GM12878 (cell line): ENCODE measurements around the gene HOXB13. TPM values are rescaled to one million over a fixed set of nuclear protein-coding genes. Genes with fewer than 3 reads are reported as not detected.
"Not testable (repeated sequence)": the region's sequence is repeated elsewhere in the genome, so short reads cannot be mapped to it uniquely, and the experiment has no call there.

Experiments used
- ATAC-seq: fragments of 200-7000 bp; cut with Tn5 transposase; 3 replicates; pipeline ENCODE4 v1.9.1; 2020; ENCODE audit warnings: mild to moderate bottlenecking, moderate library complexity
- BruUV-seq: library from RNA; stranded (reverse); fragments of 400-500 nt; replicated peaks from 2 replicates; lab custom pipeline; 2021; lab: Mats Ljungman, UMichigan
- CTCF ChIA-PET: fragments of 300-600 bp; sonication (Branson Sonifier 250); formaldehyde crosslinking; extraction: SDS; loops from one replicate; lab custom pipeline; 2021; ENCODE audit warnings: inconsistent platforms; lab: Yijun Ruan, JAX
- POLR2A ChIA-PET: fragments of 350-600 bp; formaldehyde crosslinking; extraction: SDS; loops from one replicate; lab custom pipeline; 2021; ENCODE audit warnings: inconsistent platforms; lab: Charles Lee
- RAD21 ChIA-PET: fragments of 300-600 bp; sonication (Branson Sonifier 250); formaldehyde crosslinking; loops from one replicate; lab custom pipeline; 2023; ENCODE audit warnings: antibody characterized with exemption; ENCODE audit not compliant: unreplicated experiment; lab: Charles Lee
- SMC1A ChIA-PET: fragments of 300-600 bp; sonication (Branson Sonifier 250); formaldehyde crosslinking; loops from one replicate; lab custom pipeline; 2023; ENCODE audit not compliant: unreplicated experiment, uncharacterized antibody; lab: Charles Lee
- DNase-seq: peaks from one replicate; pipeline ENCODE4 v3.0.0-alpha.2; 2011; ENCODE audit warnings: low read depth, low spot score
- FAIRE-seq: peaks from 3 replicates; lab custom pipeline; 2011; peaks lifted over from hg19 to GRCh38; lab: Jason Lieb, UNC
- H2AFZ ChIP-seq: 2 replicates; pipeline ENCODE4 v1.6.0; 2011; ENCODE audit warnings: low read depth, low read length, control low read depth; ENCODE audit not compliant: control insufficient read depth
- H3K27ac ChIP-seq: 2 replicates; pipeline ENCODE4 v1.5.1; 2011; ENCODE audit warnings: control low read depth; ENCODE audit not compliant: control insufficient read depth, insufficient read depth
- H3K27me3 ChIP-seq, 2 experiments: replicated peaks in 1 of 2; 2 replicates each; pipeline versions ENCODE4 v1.6.0 to v1.6.1; 2011; ENCODE audit warnings: low read length in 1 of 2; ENCODE audit not compliant: control insufficient read depth in 2 of 2, insufficient read depth in 2 of 2
- H3K36me3 ChIP-seq, 2 experiments: 2 replicates each; pipeline ENCODE4 v1.5.1; 2011; ENCODE audit warnings: low read length in 1 of 2; ENCODE audit not compliant: control insufficient read depth in 2 of 2, insufficient read depth in 2 of 2
- H3K4me1 ChIP-seq: 2 replicates; pipeline ENCODE4 v1.6.1; 2011; ENCODE audit warnings: mild to moderate bottlenecking, low read length, moderate library complexity, mixed read lengths; ENCODE audit not compliant: control insufficient read depth, insufficient read depth
- H3K4me2 ChIP-seq: 2 replicates; pipeline ENCODE4 v1.6.0; 2011; ENCODE audit warnings: control low read depth; ENCODE audit not compliant: control insufficient read depth, insufficient read depth
- H3K4me3 ChIP-seq: fragments of 200-600 bp; sonication (generic); 2 replicates; pipeline ENCODE4 v1.5.1; 2016
- H3K79me2 ChIP-seq: 2 replicates; pipeline ENCODE4 v1.6.0; 2011; ENCODE audit warnings: low read length; ENCODE audit not compliant: control insufficient read depth, insufficient read depth
- H3K9ac ChIP-seq: 2 replicates; pipeline ENCODE4 v1.8.0; 2011; ENCODE audit warnings: low read length, control low read depth, mixed read lengths; ENCODE audit not compliant: control insufficient read depth, insufficient read depth
- H3K9me3 ChIP-seq: replicated peaks from 3 replicates; pipeline ENCODE4 v1.5.1; 2011; ENCODE audit warnings: mild to moderate bottlenecking, low read length; ENCODE audit not compliant: control insufficient read depth, insufficient read depth
- H4K20me1 ChIP-seq: 2 replicates; pipeline ENCODE4 v1.6.0; 2011; ENCODE audit not compliant: control insufficient read depth, insufficient read depth
- GABPA ChIP-seq: IDR thresholded peaks from 2 replicates; pipeline ENCODE4 v1.6.1; 2014; ENCODE audit warnings: antibody characterized with exemption, low read depth, mild to moderate bottlenecking, inconsistent platforms
- HCFC1 ChIP-seq: fragments of 150-350 bp; IDR thresholded peaks from 2 replicates; pipeline ENCODE4 v1.6.1; 2014; ENCODE audit warnings: low read length
- RBBP5 ChIP-seq: fragments of 200-600 bp; sonication (generic); conservative IDR thresholded peaks from 2 replicates; pipeline ENCODE4 v1.6.1; 2016
- SPI1 ChIP-seq: IDR thresholded peaks from 2 replicates; pipeline ENCODE4 v1.6.1; 2011; ENCODE audit warnings: low read depth, mild to moderate bottlenecking, low read length, moderate library complexity, borderline replicate concordance; ENCODE audit not compliant: insufficient read depth
- ZNF274 ChIP-seq: IDR thresholded peaks from one replicate; pipeline ENCODE4 v1.8.0; 2011; ENCODE audit not compliant: insufficient read length, insufficient read depth
- WGBS: methylation state at CpG from one replicate; pipeline ENCODE4 v1.1.6; 2016; ENCODE audit warnings: low lambda C conversion rate; ENCODE audit not compliant: insufficient replicate concordance, insufficient coverage; ENCODE audit errors: missing lambda C conversion rate; 5-methylcytosine and 5-hydroxymethylcytosine counted together
- in situ Hi-C: fragments of 300-500 bp; cut with MboI; formaldehyde crosslinking; loops from 9 replicates; pipeline ENCODE4 v1.14.3; 2018; ENCODE audit warnings: mixed read lengths
- intact Hi-C: fragments of 100-400 bp; cut with micrococcal nuclease; formaldehyde crosslinking; loops from one replicate; pipeline ENCODE4 v1.14.2; 2022; ENCODE audit not compliant: unreplicated experiment
- polyA plus RNA-seq, 11 experiments: library from polyadenylated mRNA; depleted of rRNA in 4 of 11; unstranded in 6 of 11; stranded (reverse) in 5 of 11; fragments of >200 nt; fragmentation: Nextera tagmentation in 4 of 11; fragmentation: Illumina TruSeq in 1 of 11; extraction: Ambion mirVana in 4 of 11; extraction: Trizol in 1 of 11; gene quantifications; 1 replicate in 1 of 11; 2 replicates in 10 of 11; pipeline versions ENCODE4 v1.2.1 to v1.2.3, GENCODE V29; 2011 to 2016; ENCODE audit warnings: inconsistent platforms in 2 of 11, missing spikeins in 2 of 11, low read depth in 1 of 11
- total RNA-seq, 4 experiments: library from RNA; depleted of rRNA in 3 of 4; stranded (reverse); fragments of >200 nt in 3 of 4; fragmentation: Illumina TruSeq in 1 of 4; extraction: Trizol in 1 of 4; gene quantifications; 2 replicates each; pipeline versions ENCODE4 v1.2.1 to v1.2.3, GENCODE V29; 2013 to 2021
- TF ChIP-seq, protein P1 (sequence below): fragments of 150-350 bp; IDR thresholded peaks from 2 replicates; pipeline ENCODE4 v1.6.1; 2016; ENCODE audit warnings: low read depth, low read length
- TF ChIP-seq, protein P2 (sequence below): fragments of 450-650 bp; IDR thresholded peaks from 2 replicates; pipeline ENCODE4 v1.6.1; 2017; ENCODE audit warnings: borderline replicate concordance

Gene HOXB13
- total and polyA plus RNA-seq, 10 of the 15 experiments (the other 5 are each of a cell fraction or from before 2014, with no cell fraction given), result 0.05 TPM; not detected in 9

DNA sequence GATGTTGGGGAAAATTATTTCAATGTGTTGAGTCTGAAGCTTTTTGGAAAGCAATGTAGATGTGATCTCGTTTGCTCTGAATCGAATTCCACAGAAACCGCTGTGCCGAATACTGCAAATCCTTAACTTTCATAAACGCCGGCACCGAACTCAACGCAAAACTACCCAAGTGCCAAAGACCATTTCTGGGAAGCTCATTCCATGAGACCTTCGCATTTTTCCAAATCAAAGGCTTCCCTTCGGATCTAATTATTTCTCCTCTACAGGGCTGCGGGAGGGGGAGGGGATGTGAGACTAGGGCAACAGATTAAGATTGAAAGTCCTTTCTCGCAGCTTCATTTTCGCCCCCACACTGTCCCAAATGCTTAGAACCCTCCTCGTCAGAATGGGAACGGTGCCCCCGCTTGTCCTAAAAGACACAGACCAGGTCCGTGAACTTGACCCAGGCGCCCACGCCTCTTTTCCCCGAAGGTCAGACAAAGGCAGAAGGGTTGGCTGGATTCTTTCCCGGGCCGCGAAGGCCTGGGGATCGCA lies 10.3 kb downstream of the HOXB13 start (continued):
- TF ChIP-seq, protein P1, sequence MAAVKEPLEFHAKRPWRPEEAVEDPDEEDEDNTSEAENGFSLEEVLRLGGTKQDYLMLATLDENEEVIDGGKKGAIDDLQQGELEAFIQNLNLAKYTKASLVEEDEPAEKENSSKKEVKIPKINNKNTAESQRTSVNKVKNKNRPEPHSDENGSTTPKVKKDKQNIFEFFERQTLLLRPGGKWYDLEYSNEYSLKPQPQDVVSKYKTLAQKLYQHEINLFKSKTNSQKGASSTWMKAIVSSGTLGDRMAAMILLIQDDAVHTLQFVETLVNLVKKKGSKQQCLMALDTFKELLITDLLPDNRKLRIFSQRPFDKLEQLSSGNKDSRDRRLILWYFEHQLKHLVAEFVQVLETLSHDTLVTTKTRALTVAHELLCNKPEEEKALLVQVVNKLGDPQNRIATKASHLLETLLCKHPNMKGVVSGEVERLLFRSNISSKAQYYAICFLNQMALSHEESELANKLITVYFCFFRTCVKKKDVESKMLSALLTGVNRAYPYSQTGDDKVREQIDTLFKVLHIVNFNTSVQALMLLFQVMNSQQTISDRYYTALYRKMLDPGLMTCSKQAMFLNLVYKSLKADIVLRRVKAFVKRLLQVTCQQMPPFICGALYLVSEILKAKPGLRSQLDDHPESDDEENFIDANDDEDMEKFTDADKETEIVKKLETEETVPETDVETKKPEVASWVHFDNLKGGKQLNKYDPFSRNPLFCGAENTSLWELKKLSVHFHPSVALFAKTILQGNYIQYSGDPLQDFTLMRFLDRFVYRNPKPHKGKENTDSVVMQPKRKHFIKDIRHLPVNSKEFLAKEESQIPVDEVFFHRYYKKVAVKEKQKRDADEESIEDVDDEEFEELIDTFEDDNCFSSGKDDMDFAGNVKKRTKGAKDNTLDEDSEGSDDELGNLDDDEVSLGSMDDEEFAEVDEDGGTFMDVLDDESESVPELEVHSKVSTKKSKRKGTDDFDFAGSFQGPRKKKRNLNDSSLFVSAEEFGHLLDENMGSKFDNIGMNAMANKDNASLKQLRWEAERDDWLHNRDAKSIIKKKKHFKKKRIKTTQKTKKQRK, result no peak
- TF ChIP-seq GABPA, result no peak
- TF ChIP-seq RBBP5, result no peak
- no peak for TF ChIP-seq ZNF274
- no peak for TF ChIP-seq SPI1
- no peak for TF ChIP-seq HCFC1

DNA sequence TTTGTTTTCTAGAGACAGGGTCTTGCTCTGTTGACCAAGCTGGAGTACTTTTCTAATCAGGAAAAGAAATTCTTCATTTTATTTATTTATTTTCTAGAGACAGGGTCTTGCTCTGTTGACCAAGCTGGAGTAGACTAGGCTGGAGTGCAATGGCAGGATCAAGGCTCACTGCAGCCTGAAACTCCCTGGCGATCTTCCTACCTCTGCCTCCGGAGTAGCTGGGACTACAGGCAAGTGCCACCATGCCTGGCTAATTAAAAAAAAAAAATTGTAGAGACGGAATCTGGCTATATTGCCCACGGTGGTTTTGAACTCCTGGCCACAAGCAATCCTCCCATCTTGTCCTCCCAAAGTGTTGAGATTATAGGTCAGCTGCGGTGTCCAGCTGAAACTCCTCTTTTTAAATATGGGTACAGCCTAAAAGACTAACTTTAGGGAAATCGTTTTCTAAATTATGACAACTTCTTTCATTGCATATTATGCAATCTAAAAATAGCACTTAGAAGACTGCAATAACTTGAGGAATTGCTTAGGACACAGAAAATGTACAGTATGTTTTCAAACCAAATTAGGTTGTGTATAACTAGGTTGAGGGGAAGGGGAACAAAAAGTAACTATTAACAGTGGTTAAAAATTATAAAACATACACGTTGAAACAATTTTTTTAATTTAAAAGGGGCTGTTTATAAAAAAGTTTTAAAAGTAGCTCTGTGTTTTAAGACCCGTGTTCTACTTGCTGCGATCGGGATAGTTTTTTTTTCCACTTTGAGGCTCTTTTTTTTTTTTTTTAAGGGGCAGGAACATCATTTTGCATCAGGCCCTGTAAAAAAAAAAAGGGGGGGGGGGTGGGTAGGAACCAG lies 11.0 kb downstream of the HOXB13 start:
- H3K36me3 ChIP-seq, result no peaks in the 10 kb centered on the region
- DNase-seq, result no peak
- ChIA-PET RAD21 (interaction anchor here (0.6 to 2.3 kb wide), 3 partner anchors 39 to 1691 kb away, joined by 3 to 6 read pairs (median 4); no protein-coding TSS in a partner anchor), CTCF (interaction anchor here (0.6 to 2.9 kb wide), 8 partner anchors 13 to 161 kb away, joined by 3 to 17 read pairs (median 4); no protein-coding TSS in a partner anchor), POLR2A (interaction anchor here (0.6 to 0.7 kb wide), 2 partner anchors 41 to 530 kb away, joined by 3 to 6 read pairs; no protein-coding TSS in a partner anchor), SMC1A (interaction anchor here (0.6 to 1.5 kb wide), 5 partner anchors 34 to 161 kb away, joined by 3 to 4 read pairs (median 4); no protein-coding TSS in a partner anchor)
- no peak overlapping the region for H2AFZ ChIP-seq
- no peak overlapping the region for H3K4me2 ChIP-seq
- TF ChIP-seq, protein P2, sequence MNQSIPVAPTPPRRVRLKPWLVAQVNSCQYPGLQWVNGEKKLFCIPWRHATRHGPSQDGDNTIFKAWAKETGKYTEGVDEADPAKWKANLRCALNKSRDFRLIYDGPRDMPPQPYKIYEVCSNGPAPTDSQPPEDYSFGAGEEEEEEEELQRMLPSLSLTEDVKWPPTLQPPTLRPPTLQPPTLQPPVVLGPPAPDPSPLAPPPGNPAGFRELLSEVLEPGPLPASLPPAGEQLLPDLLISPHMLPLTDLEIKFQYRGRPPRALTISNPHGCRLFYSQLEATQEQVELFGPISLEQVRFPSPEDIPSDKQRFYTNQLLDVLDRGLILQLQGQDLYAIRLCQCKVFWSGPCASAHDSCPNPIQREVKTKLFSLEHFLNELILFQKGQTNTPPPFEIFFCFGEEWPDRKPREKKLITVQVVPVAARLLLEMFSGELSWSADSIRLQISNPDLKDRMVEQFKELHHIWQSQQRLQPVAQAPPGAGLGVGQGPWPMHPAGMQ, result no peak
- FAIRE-seq, result no peak
- intact Hi-C loops, result no loop called here
- no peaks in the 10 kb centered on the region; the same call in 2 of the 3 replicates for H3K9me3 ChIP-seq
- no TSS peak for BruUV-seq
- H3K79me2 ChIP-seq, result no peaks in the 10 kb centered on the region
- WGBS, result 24% methylated on average over 10 of the region's 10 CpGs
- no peak overlapping the region for H3K4me3 ChIP-seq
- H3K27ac ChIP-seq, result no peak overlapping the region
- H3K27me3 ChIP-seq, result peaks cover 20 to 41% of the 10 kb centered on the region in 2 experiments
- ATAC-seq, result no peak
- in situ Hi-C loops, result no loop called here
- no peak overlapping the region for H3K9ac ChIP-seq
- no peaks in the 10 kb centered on the region for H4K20me1 ChIP-seq
- H3K4me1 ChIP-seq, result no peaks in the 10 kb centered on the region

DNA sequence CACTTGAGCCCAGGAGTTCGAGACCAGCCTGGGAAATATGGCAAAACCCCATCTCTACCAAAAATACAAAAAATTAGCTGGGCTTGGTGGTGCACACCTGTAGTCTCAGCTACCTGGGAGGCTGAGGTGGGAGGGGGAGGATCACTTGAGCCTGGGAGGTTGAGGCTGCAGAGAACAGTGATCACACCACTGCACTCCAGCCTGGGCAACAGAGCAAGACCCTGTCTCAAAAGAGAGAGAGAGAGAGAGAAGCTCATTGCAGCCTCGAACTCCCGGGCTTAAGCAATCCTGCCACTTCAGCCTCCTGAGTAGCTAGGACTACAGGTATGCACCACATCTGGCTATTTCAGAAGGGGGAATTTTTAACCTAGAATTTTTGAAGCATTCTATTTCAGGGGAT lies 12.0 kb downstream of the HOXB13 start:
- H3K27ac ChIP-seq, DNase-seq, H3K79me2 ChIP-seq, in situ Hi-C loops, H4K20me1 ChIP-seq, H2AFZ ChIP-seq, H3K9ac ChIP-seq, ATAC-seq, H3K9me3 ChIP-seq, BruUV-seq, intact Hi-C loops, POLR2A ChIA-PET, H3K4me2 ChIP-seq, H3K36me3 ChIP-seq, H3K4me1 ChIP-seq, H3K4me3 ChIP-seq, FAIRE-seq: not testable (repeated sequence)
- ChIA-PET CTCF (interaction anchor here (0.7 to 2.9 kb wide), 5 partner anchors 12 to 162 kb away, joined by 3 to 17 read pairs (median 3); no protein-coding TSS in a partner anchor), SMC1A (interaction anchor here (1.1 to 1.4 kb wide), 3 partner anchors 33 to 163 kb away, joined by 3 to 4 read pairs (median 4); no protein-coding TSS in a partner anchor), RAD21 (interaction anchor here (1.0 to 2.3 kb wide), 2 partner anchors 38 to 163 kb away, joined by 3 to 6 read pairs; no protein-coding TSS in a partner anchor)
- peaks cover 18 to 37% of the 10 kb centered on the region in 2 experiments for H3K27me3 ChIP-seq
- 32% methylated on average over 3 of the region's 3 CpGs for WGBS
